Measurements from ENCODE around the gene UNC5B. TPM values are rescaled to one million over a fixed set of nuclear protein-coding genes. Genes with fewer than 3 reads are reported as not detected.

UNC5B gene
- total RNA-seq, 1 donor, result 0.27 TPM

GRCh38 chr10:71252220-71252619, 39.9 kb downstream of the UNC5B start:
- DNase-seq (ENCODE audit: low read depth in 2 of 3, low spot score in 2 of 3), result no peak

- no peak for DNase-seq (ENCODE audit: low read depth in 2 of 3, low spot score in 2 of 3)
Measured at GRCh38 chr10:71253981-71254818, 41.8 kb downstream of the UNC5B start.

- no peak for DNase-seq (ENCODE audit: low read depth in 2 of 3, low spot score in 2 of 3)
Measured at GRCh38 chr10:71254834-71255549, 42.6 kb downstream of the UNC5B start.

GRCh38 chr10:71255550-71255807, 43.1 kb downstream of the UNC5B start:
- DNase-seq (ENCODE audit: low read depth in 2 of 3, low spot score in 2 of 3), result no peak

GRCh38 chr10:71255808-71256660, 43.7 kb downstream of the UNC5B start:
- DNase-seq (ENCODE audit: low read depth in 2 of 3, low spot score in 2 of 3), result no peak

GRCh38 chr10:71256661-71257318, 44.4 kb downstream of the UNC5B start:
- peak in 1 of 3 donors; percentile 36 for DNase-seq (ENCODE audit: low read depth in 2 of 3, low spot score in 2 of 3)

GRCh38 chr10:71257319-71257997, 45.1 kb downstream of the UNC5B start:
- no peak for DNase-seq (ENCODE audit: low read depth in 2 of 3, low spot score in 2 of 3)

- no peak for DNase-seq (ENCODE audit: low read depth in 2 of 3, low spot score in 2 of 3)
Measured at GRCh38 chr10:71258046-71258445, 45.7 kb downstream of the UNC5B start.

GRCh38 chr10:71258446-71259145, 46.2 kb downstream of the UNC5B start:
- no peak for DNase-seq (ENCODE audit: low read depth in 2 of 3, low spot score in 2 of 3)

GRCh38 chr10:71259282-71259681, 46.9 kb downstream of the UNC5B start:
- no peak for DNase-seq (ENCODE audit: low read depth in 2 of 3, low spot score in 2 of 3)

GRCh38 chr10:71259815-71260501, 47.6 kb downstream of the UNC5B start:
- no peak for DNase-seq (ENCODE audit: low read depth in 2 of 3, low spot score in 2 of 3)

GRCh38 chr10:71260622-71261325, 48.4 kb downstream of the UNC5B start:
- DNase-seq (ENCODE audit: low read depth in 2 of 3, low spot score in 2 of 3), result no peak

- DNase-seq (ENCODE audit: low read depth in 2 of 3, low spot score in 2 of 3), result no peak
Measured at GRCh38 chr10:71262027-71262426, 49.7 kb downstream of the UNC5B start.

GRCh38 chr10:71262817-71263216, 50.4 kb downstream of the UNC5B start:
- no peak for DNase-seq (ENCODE audit: low read depth in 2 of 3, low spot score in 2 of 3)

- no peak for DNase-seq (ENCODE audit: low read depth in 2 of 3, low spot score in 2 of 3)
Measured at GRCh38 chr10:71263376-71263775, 51.0 kb downstream of the UNC5B start.

GRCh38 chr10:71264345-71265200, 52.2 kb downstream of the UNC5B start:
- no peak for DNase-seq (ENCODE audit: low read depth in 2 of 3, low spot score in 2 of 3)

- DNase-seq (ENCODE audit: low read depth in 2 of 3, low spot score in 2 of 3), result no peak
Measured at GRCh38 chr10:71265201-71265575, 52.8 kb downstream of the UNC5B start.
